IMR-90 (cell line): ENCODE results near the gene MBNL3. TPM values are rescaled to one million over a fixed set of nuclear protein-coding genes. Genes with fewer than 3 reads are reported as not detected.

Experiments
- ATAC-seq: fragments of 200-7000 bp; cut with Tn5 transposase; 2 replicates; pipeline ENCODE4 v1.9.1; 2020; ENCODE audit warnings: low read depth, mild to moderate bottlenecking, moderate library complexity
- BruUV-seq: library from RNA; stranded (reverse); fragments of 400-500 nt; replicated peaks from 2 replicates; lab custom pipeline; 2021; lab: Mats Ljungman, UMichigan
- CTCF ChIA-PET: fragments of 300-600 bp; formaldehyde crosslinking; extraction: SDS; loops from one replicate; lab custom pipeline; 2021; ENCODE audit warnings: antibody characterized with exemption; lab: Yijun Ruan, JAX
- POLR2A ChIA-PET: fragments of 300-600 bp; sonication (Branson Sonifier 250); formaldehyde crosslinking; loops from one replicate; lab custom pipeline; 2022; ENCODE audit warnings: antibody characterized with exemption; ENCODE audit not compliant: unreplicated experiment; lab: Charles Lee
- DNase-seq: peaks from one replicate; pipeline ENCODE4 v3.0.0; 2013
- H2AFZ ChIP-seq: replicated peaks from 2 replicates; pipeline ENCODE3; 2013; ENCODE audit warnings: low read length, mild to moderate bottlenecking; ENCODE audit not compliant: poor library complexity
- H2AK5ac ChIP-seq: 2 replicates; pipeline ENCODE4 v1.6.1; 2013; ENCODE audit warnings: low read depth, low read length, inconsistent platforms
- H2AK9ac ChIP-seq: replicated peaks from 2 replicates; pipeline ENCODE3; 2013; ENCODE audit warnings: mild to moderate bottlenecking, low read depth, low read length, moderate library complexity; ENCODE audit not compliant: poor library complexity
- H2BK120ac ChIP-seq: 2 replicates; pipeline ENCODE4 v1.6.1; 2013; ENCODE audit warnings: low read depth, low read length, inconsistent platforms
- H2BK15ac ChIP-seq: 3 replicates; pipeline ENCODE4 v1.6.1; 2013; ENCODE audit warnings: low read depth, low read length, inconsistent platforms
- H2BK20ac ChIP-seq: 2 replicates; pipeline ENCODE4 v1.6.1; 2013; ENCODE audit warnings: low read depth, mild to moderate bottlenecking, inconsistent platforms, low read length, moderate library complexity
- H2BK5ac ChIP-seq: 2 replicates; pipeline ENCODE4 v1.6.1; 2013; ENCODE audit warnings: mild to moderate bottlenecking, low read depth, low read length, inconsistent platforms; ENCODE audit not compliant: poor library complexity, severe bottlenecking
- H3K14ac ChIP-seq: replicated peaks from 2 replicates; pipeline ENCODE4 v1.6.1; 2013; ENCODE audit warnings: low read depth, low read length, inconsistent platforms
- H3K18ac ChIP-seq: 2 replicates; pipeline ENCODE4 v1.6.1; 2013; ENCODE audit warnings: low read depth, low read length, control low read depth
- H3K23ac ChIP-seq: 2 replicates; pipeline ENCODE4 v1.6.1; 2013; ENCODE audit warnings: low read depth, low read length, inconsistent platforms
- H3K27ac ChIP-seq: 2 replicates; pipeline ENCODE4 v1.5.1; 2013; ENCODE audit warnings: mild to moderate bottlenecking, control low read depth, low read length; ENCODE audit not compliant: insufficient read depth
- H3K27me3 ChIP-seq: 2 replicates; pipeline ENCODE4 v1.6.1; 2013; ENCODE audit warnings: low read length; ENCODE audit not compliant: control insufficient read depth, insufficient read depth
- H3K36me3 ChIP-seq: 2 replicates; pipeline ENCODE4 v1.6.1; 2013; ENCODE audit warnings: low read length, mixed read lengths; ENCODE audit not compliant: control insufficient read depth, insufficient read depth
- H3K4ac ChIP-seq: 2 replicates; pipeline ENCODE4 v1.6.1; 2013; ENCODE audit warnings: low read depth, low read length, inconsistent platforms
- H3K4me1 ChIP-seq: 2 replicates; pipeline ENCODE4 v1.6.1; 2013; ENCODE audit warnings: low read length, mixed read lengths; ENCODE audit not compliant: control insufficient read depth, insufficient read depth
- H3K4me2 ChIP-seq: 2 replicates; pipeline ENCODE4 v1.6.1; 2013; ENCODE audit warnings: low read depth, mild to moderate bottlenecking, control low read depth, low read length, moderate library complexity
- H3K4me3 ChIP-seq: 2 replicates; pipeline ENCODE4 v1.5.1; 2013; ENCODE audit warnings: low read depth, mild to moderate bottlenecking, control low read depth, low read length, moderate library complexity; ENCODE audit not compliant: insufficient read depth
- H3K56ac ChIP-seq: 2 replicates; pipeline ENCODE4 v1.6.1; 2013; ENCODE audit warnings: low read length, inconsistent platforms; ENCODE audit not compliant: insufficient read depth; ENCODE audit errors: extremely low read depth
- H3K79me1 ChIP-seq, 2 experiments: 2 replicates each; pipeline ENCODE4 v1.6.1; 2013; ENCODE audit warnings: low read length in 2 of 2, inconsistent platforms in 1 of 2, low read depth in 1 of 2
- H3K9ac ChIP-seq: 2 replicates; pipeline ENCODE4 v1.6.1; 2013; ENCODE audit warnings: low read depth, low read length, control low read depth
- H3K9me1 ChIP-seq: 2 replicates; pipeline ENCODE4 v1.6.1; 2013; ENCODE audit warnings: low read length, inconsistent platforms; ENCODE audit not compliant: insufficient read depth
- H3K9me3 ChIP-seq: 2 replicates; pipeline ENCODE4 v1.6.1; 2013; ENCODE audit warnings: low read length; ENCODE audit not compliant: control insufficient read depth, insufficient read depth
- H4K20me1 ChIP-seq: 2 replicates; pipeline ENCODE4 v1.6.1; 2013; ENCODE audit warnings: low read length, inconsistent platforms; ENCODE audit not compliant: insufficient read depth
- H4K5ac ChIP-seq: 2 replicates; pipeline ENCODE4 v1.6.1; 2013; ENCODE audit warnings: mild to moderate bottlenecking, low read depth, low read length, control low read depth
- H4K8ac ChIP-seq, 2 experiments: 2 replicates each; pipeline ENCODE4 v1.6.1; 2013; ENCODE audit warnings: low read depth in 2 of 2, low read length in 2 of 2, control low read depth in 1 of 2, inconsistent platforms in 1 of 2
- H4K91ac ChIP-seq: 2 replicates; pipeline ENCODE4 v1.6.1; 2013; ENCODE audit warnings: low read depth, low read length, inconsistent platforms; ENCODE audit not compliant: insufficient read depth
- CEBPB ChIP-seq: IDR thresholded peaks from 2 replicates; pipeline ENCODE4 v1.6.1; 2012; ENCODE audit warnings: low read depth, low read length, improper control_type of control experiment
- MAFK ChIP-seq: IDR thresholded peaks from 2 replicates; pipeline ENCODE4 v1.6.1; 2012; ENCODE audit warnings: low read depth, low read length, improper control_type of control experiment
- MAZ ChIP-seq: IDR thresholded peaks from 2 replicates; pipeline ENCODE4 v1.6.1; 2012; ENCODE audit warnings: low read depth, mild to moderate bottlenecking, low read length, improper control_type of control experiment, moderate library complexity, borderline replicate concordance
- MXI1 ChIP-seq: IDR thresholded peaks from 2 replicates; pipeline ENCODE4 v1.6.1; 2012; ENCODE audit warnings: low read depth, mild to moderate bottlenecking, low read length, moderate library complexity, borderline replicate concordance
- NFE2L2 ChIP-seq: fragments of 150-350 bp; IDR thresholded peaks from 2 replicates; pipeline ENCODE4 v1.6.1; 2016; ENCODE audit warnings: low read depth, mild to moderate bottlenecking, low read length
- POLR2A ChIP-seq: IDR thresholded peaks from 2 replicates; pipeline ENCODE4 v1.6.1; 2012; ENCODE audit warnings: mild to moderate bottlenecking, low read depth, low read length
- RAD21 ChIP-seq: IDR thresholded peaks from 2 replicates; pipeline ENCODE4 v1.6.1; 2012; ENCODE audit warnings: low read length, improper control_type of control experiment
- RCOR1 ChIP-seq: IDR thresholded peaks from 2 replicates; pipeline ENCODE4 v1.6.1; 2012; ENCODE audit warnings: mild to moderate bottlenecking, low read length, improper control_type of control experiment; ENCODE audit not compliant: insufficient replicate concordance
- RFX5 ChIP-seq: IDR thresholded peaks from 2 replicates; pipeline ENCODE4 v1.8.0; 2012; ENCODE audit warnings: low read depth, mild to moderate bottlenecking, low read length, moderate library complexity
- SMC3 ChIP-seq: fragments of 150-350 bp; IDR thresholded peaks from 2 replicates; pipeline ENCODE4 v1.6.1; 2016; ENCODE audit warnings: low read depth, mild to moderate bottlenecking, antibody characterized with exemption, low read length, moderate library complexity
- WGBS, 2 experiments: methylation state at CpG; one replicate each; pipeline versions ENCODE4 v1.1.5 to v1.1.7; 2013; ENCODE audit warnings: missing lambda C conversion rate in 2 of 2; ENCODE audit not compliant: insufficient read length in 1 of 2; ENCODE audit errors: extremely low coverage in 2 of 2; 5-methylcytosine and 5-hydroxymethylcytosine counted together
- dilution Hi-C: fragments of 300-500 bp; cut with HindIII; formaldehyde crosslinking; loops from one replicate; pipeline ENCODE4 v1.14.3; 2018; ENCODE audit warnings: low sequenced_read_pairs; ENCODE audit not compliant: unreplicated experiment
- in situ Hi-C: fragments of 300-500 bp; cut with MboI; formaldehyde crosslinking; loops from 3 replicates; pipeline ENCODE4 v1.14.3; 2019; ENCODE audit warnings: low sequenced_read_pairs, inconsistent platforms, mixed read lengths
- intact Hi-C: fragments of 100-400 bp; cut with micrococcal nuclease; formaldehyde crosslinking; loops from 2 replicates; pipeline ENCODE4 v1.10.0; 2022
- polyA plus RNA-seq, 3 experiments: library from polyadenylated mRNA; depleted of rRNA; stranded (reverse); fragments of >200 nt; gene quantifications; 2 replicates each; pipeline ENCODE4 v1.2.3, GENCODE V29; 2012; ENCODE audit warnings: low replicate concordance in 1 of 3
- total RNA-seq: library from RNA; depleted of rRNA; stranded (reverse); fragments of >200 nt; gene quantifications from 2 replicates; pipeline ENCODE4 v1.2.3, GENCODE V29; 2012
- TF ChIP-seq, protein P1 (sequence below): fragments of 150-350 bp; IDR thresholded peaks from 2 replicates; pipeline ENCODE4 v1.6.1; 2016; ENCODE audit warnings: low read depth, mild to moderate bottlenecking, low read length, moderate library complexity, borderline replicate concordance
- TF ChIP-seq, protein P2 (sequence below): fragments of 150-350 bp; IDR thresholded peaks from 2 replicates; pipeline ENCODE4 v1.6.1; 2017; ENCODE audit warnings: mild to moderate bottlenecking, antibody characterized with exemption, low read length, low read depth
- TF ChIP-seq, protein P3 (sequence below): conservative IDR thresholded peaks from 2 replicates; pipeline ENCODE4 v1.5.1; 2012; ENCODE audit warnings: mild to moderate bottlenecking, low read depth, low read length, improper control_type of control experiment

Gene MBNL3
- total and polyA plus RNA-seq, 2 of the 4 experiments (the other 2 are of a cell fraction), result 0.32 to 1.1 TPM

DNA sequence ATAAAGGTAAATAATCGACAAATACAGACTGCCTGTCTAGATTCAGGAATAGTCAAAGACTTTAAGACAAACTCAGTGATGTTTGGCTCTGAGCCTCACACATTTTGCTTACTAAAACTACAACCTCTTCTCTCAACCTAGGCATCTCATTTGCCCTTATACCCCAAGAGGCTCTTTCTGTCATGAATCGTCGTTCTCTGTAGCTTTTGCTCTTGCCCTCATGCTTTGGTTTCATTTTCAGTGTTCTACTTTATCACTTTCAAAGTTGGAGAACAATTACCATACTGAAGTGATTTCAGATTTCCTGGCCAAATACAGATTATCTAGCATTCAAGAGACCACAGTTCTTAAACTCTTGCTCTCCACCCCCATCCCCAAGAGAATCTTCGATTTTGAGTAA lies 155.5 kb downstream of the MBNL3 start:
- in situ Hi-C loops, result no loop called here
- ChIA-PET CTCF (no interaction called here), POLR2A (no interaction called here)
- H2AK5ac ChIP-seq, result no peak overlapping the region
- no peak overlapping the region for H2BK20ac ChIP-seq
- intact Hi-C loops, result no loop called here
- no peak overlapping the region for H3K4me3 ChIP-seq
- H3K56ac ChIP-seq, result no peak overlapping the region
- H3K36me3 ChIP-seq, result no peaks in the 10 kb centered on the region
- H3K18ac ChIP-seq, result no peak overlapping the region
- H3K9me3 ChIP-seq, result peaks cover 2% of the 10 kb centered on the region; the same call in 1 of the 2 replicates
- no peak overlapping the region for H3K14ac ChIP-seq
- H2BK120ac ChIP-seq, result no peak overlapping the region
- no peaks in the 10 kb centered on the region; the same call in 1 of the 2 replicates for H3K27me3 ChIP-seq
- no peak overlapping the region for H2BK5ac ChIP-seq
- no peaks in the 10 kb centered on the region for H3K9me1 ChIP-seq
- H2AK9ac ChIP-seq, result no peak overlapping the region
- no peak overlapping the region for H3K9ac ChIP-seq
- no peak overlapping the region for H4K8ac ChIP-seq
- ATAC-seq, result no peak
- TF ChIP-seq, protein P1, sequence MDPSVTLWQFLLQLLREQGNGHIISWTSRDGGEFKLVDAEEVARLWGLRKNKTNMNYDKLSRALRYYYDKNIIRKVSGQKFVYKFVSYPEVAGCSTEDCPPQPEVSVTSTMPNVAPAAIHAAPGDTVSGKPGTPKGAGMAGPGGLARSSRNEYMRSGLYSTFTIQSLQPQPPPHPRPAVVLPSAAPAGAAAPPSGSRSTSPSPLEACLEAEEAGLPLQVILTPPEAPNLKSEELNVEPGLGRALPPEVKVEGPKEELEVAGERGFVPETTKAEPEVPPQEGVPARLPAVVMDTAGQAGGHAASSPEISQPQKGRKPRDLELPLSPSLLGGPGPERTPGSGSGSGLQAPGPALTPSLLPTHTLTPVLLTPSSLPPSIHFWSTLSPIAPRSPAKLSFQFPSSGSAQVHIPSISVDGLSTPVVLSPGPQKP, result no peak
- TF ChIP-seq MXI1, result no peak
- TF ChIP-seq RCOR1, result no peak
- no peak for TF ChIP-seq POLR2A
- TF ChIP-seq RFX5, result no peak
- TF ChIP-seq MAZ, result no peak
- no peak for TF ChIP-seq NFE2L2
- TF ChIP-seq MAFK, result no peak
- TF ChIP-seq, protein P2, sequence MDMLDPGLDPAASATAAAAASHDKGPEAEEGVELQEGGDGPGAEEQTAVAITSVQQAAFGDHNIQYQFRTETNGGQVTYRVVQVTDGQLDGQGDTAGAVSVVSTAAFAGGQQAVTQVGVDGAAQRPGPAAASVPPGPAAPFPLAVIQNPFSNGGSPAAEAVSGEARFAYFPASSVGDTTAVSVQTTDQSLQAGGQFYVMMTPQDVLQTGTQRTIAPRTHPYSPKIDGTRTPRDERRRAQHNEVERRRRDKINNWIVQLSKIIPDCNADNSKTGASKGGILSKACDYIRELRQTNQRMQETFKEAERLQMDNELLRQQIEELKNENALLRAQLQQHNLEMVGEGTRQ, result no peak
- no peak for TF ChIP-seq RAD21
- TF ChIP-seq SMC3, result no peak
- TF ChIP-seq CEBPB, result no peak
- TF ChIP-seq, protein P3, sequence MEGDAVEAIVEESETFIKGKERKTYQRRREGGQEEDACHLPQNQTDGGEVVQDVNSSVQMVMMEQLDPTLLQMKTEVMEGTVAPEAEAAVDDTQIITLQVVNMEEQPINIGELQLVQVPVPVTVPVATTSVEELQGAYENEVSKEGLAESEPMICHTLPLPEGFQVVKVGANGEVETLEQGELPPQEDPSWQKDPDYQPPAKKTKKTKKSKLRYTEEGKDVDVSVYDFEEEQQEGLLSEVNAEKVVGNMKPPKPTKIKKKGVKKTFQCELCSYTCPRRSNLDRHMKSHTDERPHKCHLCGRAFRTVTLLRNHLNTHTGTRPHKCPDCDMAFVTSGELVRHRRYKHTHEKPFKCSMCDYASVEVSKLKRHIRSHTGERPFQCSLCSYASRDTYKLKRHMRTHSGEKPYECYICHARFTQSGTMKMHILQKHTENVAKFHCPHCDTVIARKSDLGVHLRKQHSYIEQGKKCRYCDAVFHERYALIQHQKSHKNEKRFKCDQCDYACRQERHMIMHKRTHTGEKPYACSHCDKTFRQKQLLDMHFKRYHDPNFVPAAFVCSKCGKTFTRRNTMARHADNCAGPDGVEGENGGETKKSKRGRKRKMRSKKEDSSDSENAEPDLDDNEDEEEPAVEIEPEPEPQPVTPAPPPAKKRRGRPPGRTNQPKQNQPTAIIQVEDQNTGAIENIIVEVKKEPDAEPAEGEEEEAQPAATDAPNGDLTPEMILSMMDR, result no peak
- H2BK15ac ChIP-seq, result no peak overlapping the region
- BruUV-seq, result no TSS peak
- no peak overlapping the region for H3K4me2 ChIP-seq
- no peak overlapping the region for H3K23ac ChIP-seq
- H4K5ac ChIP-seq, result no peak overlapping the region
- H3K79me1 ChIP-seq, result no peaks in the 10 kb centered on the region
- H2AFZ ChIP-seq, result no peak overlapping the region
- no peak overlapping the region for H4K91ac ChIP-seq
- no peak overlapping the region for H3K4ac ChIP-seq
- 75% methylated on average over 2 of the region's 4 CpGs; no CpG with 5 or more reads in 1 of the 2 experiments for WGBS, 2 experiments
- no peaks in the 10 kb centered on the region for H3K4me1 ChIP-seq
- no peak for DNase-seq
- H4K20me1 ChIP-seq, result no peaks in the 10 kb centered on the region
- H3K27ac ChIP-seq, result no peak overlapping the region
- dilution Hi-C loops, result no loop called here
